Left ventricle myocardium inferior (tissue), 1 donor: Measurements from ENCODE around the gene PDE1C. TPM values are rescaled to one million over a fixed set of nuclear protein-coding genes. Genes with fewer than 3 reads are reported as not detected.

ENCODE experiments used
- DNase-seq: peaks from one replicate; pipeline ENCODE4 v3.0.0-alpha.2; 2020
- H3K27ac ChIP-seq: fragments of 200-600 bp; replicated peaks from 2 replicates; pipeline ENCODE4 v1.8.0; 2021
- H3K27me3 ChIP-seq: fragments of 200-600 bp; 2 replicates; pipeline ENCODE4 v1.8.0; 2021; ENCODE audit warnings: low read depth
- H3K36me3 ChIP-seq: fragments of 200-600 bp; 2 replicates; pipeline ENCODE4 v1.8.0; 2021
- H3K4me1 ChIP-seq: fragments of 200-600 bp; 2 replicates; pipeline ENCODE4 v1.8.0; 2021
- H3K4me3 ChIP-seq: fragments of 200-600 bp; 2 replicates; pipeline ENCODE4 v1.8.0; 2021; ENCODE audit warnings: mild to moderate bottlenecking, moderate library complexity
- H3K9me3 ChIP-seq: fragments of 200-600 bp; replicated peaks from 2 replicates; pipeline ENCODE4 v1.8.0; 2021
- intact Hi-C: fragments of 100-400 bp; cut with micrococcal nuclease; formaldehyde crosslinking; loops from one replicate; pipeline ENCODE4 v1.11.0; 2022
- total RNA-seq: library from RNA; stranded (reverse); fragmentation: NEBNext Ultra II Directional; extraction: Animal tissue kit (Norgen Biotek cat#: 25700); gene quantifications from one replicate; pipeline ENCODE4 v1.2.1, GENCODE V29; 2021
- TF ChIP-seq, protein P1 (sequence below): fragments of 200-600 bp; IDR thresholded peaks from 2 replicates; pipeline ENCODE4 v1.8.0; 2021; ENCODE audit warnings: antibody characterized with exemption, mild to moderate bottlenecking, borderline replicate concordance
- donor health status: DM: no; HTN: yes; CAD: no; lungs with severe emphysema.

The PDE1C gene
- total RNA-seq, 1 donor from 2014 or later = 207 TPM

DNA sequence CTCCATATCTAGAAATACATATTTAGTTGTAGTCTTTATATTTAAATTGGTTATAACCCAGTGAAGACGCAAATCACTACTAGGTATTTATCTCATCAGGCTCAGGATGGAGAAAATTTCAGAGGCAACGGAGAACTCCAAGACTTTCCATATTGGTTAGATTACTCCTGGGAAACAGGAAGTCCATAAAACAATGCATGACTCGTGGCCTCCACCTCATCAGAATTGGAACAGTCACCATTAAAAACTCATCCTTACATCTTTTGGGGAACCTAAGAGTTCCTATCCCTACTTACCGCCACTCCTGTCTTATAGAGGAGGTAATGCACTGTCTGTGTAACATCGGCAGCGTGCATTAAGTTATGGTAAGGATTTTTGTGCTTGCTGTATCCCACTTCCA, 205.6 kb downstream of the PDE1C start:
- no peak for DNase-seq
- intact Hi-C loops = no loop called here
- peaks cover 26% of the 10 kb centered on the region for H3K4me1 ChIP-seq

DNA sequence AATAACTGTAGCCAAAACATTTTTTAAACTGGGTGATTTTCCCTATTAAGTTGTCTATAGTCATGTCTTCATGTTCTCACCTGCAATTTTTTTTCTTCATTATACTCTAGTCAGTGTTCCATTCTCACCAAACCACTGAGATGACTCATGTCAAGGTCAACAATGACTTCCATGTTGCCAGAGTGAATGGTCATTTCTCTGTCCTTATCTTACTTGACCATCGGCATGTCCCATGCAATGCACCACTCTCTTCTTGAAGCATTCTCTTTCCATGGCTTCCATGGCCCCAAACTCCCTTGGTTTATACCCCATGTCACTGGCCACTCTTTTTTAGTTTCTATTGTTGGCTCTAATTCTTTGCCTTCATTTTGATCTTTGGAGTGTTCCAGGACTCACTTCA, 209.3 kb downstream of the PDE1C start:
- no peaks in the 10 kb centered on the region for H3K9me3 ChIP-seq
- peaks cover 14% of the 10 kb centered on the region for H3K4me1 ChIP-seq
- H3K36me3 ChIP-seq = peaks cover 11% of the 10 kb centered on the region
- intact Hi-C loops = no loop called here
- TF ChIP-seq, protein P1, sequence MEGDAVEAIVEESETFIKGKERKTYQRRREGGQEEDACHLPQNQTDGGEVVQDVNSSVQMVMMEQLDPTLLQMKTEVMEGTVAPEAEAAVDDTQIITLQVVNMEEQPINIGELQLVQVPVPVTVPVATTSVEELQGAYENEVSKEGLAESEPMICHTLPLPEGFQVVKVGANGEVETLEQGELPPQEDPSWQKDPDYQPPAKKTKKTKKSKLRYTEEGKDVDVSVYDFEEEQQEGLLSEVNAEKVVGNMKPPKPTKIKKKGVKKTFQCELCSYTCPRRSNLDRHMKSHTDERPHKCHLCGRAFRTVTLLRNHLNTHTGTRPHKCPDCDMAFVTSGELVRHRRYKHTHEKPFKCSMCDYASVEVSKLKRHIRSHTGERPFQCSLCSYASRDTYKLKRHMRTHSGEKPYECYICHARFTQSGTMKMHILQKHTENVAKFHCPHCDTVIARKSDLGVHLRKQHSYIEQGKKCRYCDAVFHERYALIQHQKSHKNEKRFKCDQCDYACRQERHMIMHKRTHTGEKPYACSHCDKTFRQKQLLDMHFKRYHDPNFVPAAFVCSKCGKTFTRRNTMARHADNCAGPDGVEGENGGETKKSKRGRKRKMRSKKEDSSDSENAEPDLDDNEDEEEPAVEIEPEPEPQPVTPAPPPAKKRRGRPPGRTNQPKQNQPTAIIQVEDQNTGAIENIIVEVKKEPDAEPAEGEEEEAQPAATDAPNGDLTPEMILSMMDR = no peak
- no peaks in the 10 kb centered on the region for H3K27me3 ChIP-seq
- H3K4me3 ChIP-seq = no peak overlapping the region
- DNase-seq = no peak
- no peak overlapping the region for H3K27ac ChIP-seq

More for the DNA sequence above, 205.6 kb downstream of the PDE1C start:
- Histone ChIP-seq H3K4me3 (no peak overlapping the region), H3K27ac (no peak overlapping the region), H3K36me3 (peaks cover 32% of the 10 kb centered on the region), H3K9me3 (peaks cover 18% of the 10 kb centered on the region), H3K27me3 (no peaks in the 10 kb centered on the region)
- TF ChIP-seq, protein P1 = no peak

DNA sequence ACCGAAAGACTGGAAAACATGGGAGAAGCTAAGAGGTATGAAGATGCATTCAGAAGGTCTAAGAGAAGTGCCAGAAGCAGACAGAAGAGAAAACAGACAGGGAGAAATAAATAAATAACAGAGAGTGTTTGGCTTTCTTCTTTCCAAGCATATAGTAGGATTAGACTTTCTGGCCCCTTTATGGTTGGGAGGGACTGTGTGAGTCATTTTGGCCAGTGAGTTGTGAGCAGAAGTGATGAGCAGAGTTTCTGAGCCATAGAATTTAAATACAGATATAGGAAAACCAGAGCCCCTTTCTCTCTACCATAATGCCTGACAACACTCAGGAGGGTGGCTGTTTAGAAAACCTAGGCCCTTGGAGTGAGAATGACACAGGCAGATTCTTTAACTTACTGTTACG, 212.2 kb downstream of the PDE1C start:
- H3K4me3 ChIP-seq = no peak overlapping the region
- H3K27me3 ChIP-seq = no peaks in the 10 kb centered on the region
- TF ChIP-seq, protein P1 = no peak
- no peak overlapping the region for H3K27ac ChIP-seq
- intact Hi-C loops = no loop called here
- no peaks in the 10 kb centered on the region for H3K9me3 ChIP-seq
- peaks cover 16% of the 10 kb centered on the region for H3K4me1 ChIP-seq
- DNase-seq = no peak
- H3K36me3 ChIP-seq = peaks cover 5% of the 10 kb centered on the region

DNA sequence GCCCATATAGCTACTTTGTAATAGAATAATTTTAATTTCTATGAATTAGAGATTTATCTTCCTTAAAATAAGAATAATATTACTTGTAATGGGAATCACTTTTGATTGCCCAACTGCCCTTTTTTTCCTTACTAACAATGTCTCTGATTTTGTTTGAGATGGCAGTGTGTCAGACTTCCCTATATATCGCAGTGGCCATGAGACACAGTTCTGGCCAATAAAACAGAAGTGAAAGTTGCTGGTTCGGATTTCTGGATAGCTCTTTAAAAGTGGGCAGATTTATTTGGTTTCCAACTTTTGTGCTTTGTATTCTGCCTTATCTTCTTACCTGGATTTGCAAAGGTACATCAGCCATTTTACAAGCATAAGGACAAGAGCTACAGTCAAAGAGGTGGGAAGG, 213.0 kb downstream of the PDE1C start:
- TF ChIP-seq, protein P1 = no peak
- peaks cover 22% of the 10 kb centered on the region for H3K4me1 ChIP-seq

DNA sequence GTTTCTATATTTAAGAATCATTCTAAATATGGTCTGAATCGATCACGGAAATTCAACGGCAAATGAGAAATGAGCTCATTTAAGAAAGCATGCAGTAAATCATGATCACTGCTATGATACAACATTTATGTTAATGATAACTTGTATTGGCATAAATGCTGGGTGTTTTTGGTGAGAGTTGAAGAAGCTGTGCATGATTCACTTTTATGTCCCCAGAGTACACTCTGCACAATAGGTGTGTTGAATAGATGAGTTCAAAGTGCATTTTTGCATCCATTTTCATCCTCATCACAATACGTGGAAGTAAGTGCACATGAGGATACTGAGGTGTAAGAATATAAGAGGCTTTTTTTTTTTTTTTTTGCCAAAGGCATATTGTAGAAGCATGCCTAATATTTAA, 213.9 kb downstream of the PDE1C start:
- H3K27me3 ChIP-seq = no peaks in the 10 kb centered on the region
- H3K9me3 ChIP-seq = no peaks in the 10 kb centered on the region
- H3K4me1 ChIP-seq = peaks cover 23% of the 10 kb centered on the region
- intact Hi-C loops = no loop called here
- H3K36me3 ChIP-seq = peaks cover 5% of the 10 kb centered on the region
- DNase-seq = no peak
- no peak overlapping the region for H3K27ac ChIP-seq
- TF ChIP-seq, protein P1 = no peak
- no peak overlapping the region for H3K4me3 ChIP-seq

More for the DNA sequence above, 213.0 kb downstream of the PDE1C start:
- no peaks in the 10 kb centered on the region for H3K9me3 ChIP-seq
- intact Hi-C loops = no loop called here
- no peak for DNase-seq
- no peaks in the 10 kb centered on the region for H3K27me3 ChIP-seq
- no peak overlapping the region for H3K27ac ChIP-seq
- H3K4me3 ChIP-seq = no peak overlapping the region
- H3K36me3 ChIP-seq = peaks cover 5% of the 10 kb centered on the region

DNA sequence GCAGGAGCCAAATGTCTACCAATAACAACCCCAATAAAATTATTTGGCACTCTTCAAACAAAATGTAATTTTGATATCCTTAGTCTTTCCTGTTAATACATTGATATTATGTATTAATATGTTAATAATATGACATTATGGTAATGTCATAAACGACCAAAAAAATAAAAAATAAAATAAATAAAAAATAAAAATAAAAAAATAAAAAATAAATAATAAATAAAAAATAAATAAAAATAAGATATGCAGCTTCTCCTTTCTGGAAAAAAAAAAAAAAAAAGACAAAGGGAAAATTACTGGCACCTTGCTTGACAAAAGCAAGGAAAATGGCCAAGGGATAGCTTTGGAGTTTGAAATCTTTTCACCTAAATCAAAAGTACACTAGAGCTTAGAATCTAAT, 214.7 kb downstream of the PDE1C start:
- Histone ChIP-seq H3K27me3 (no peaks in the 10 kb centered on the region), H3K4me3 (no peak overlapping the region), H3K27ac (no peak overlapping the region), H3K9me3 (no peaks in the 10 kb centered on the region), H3K36me3 (peaks cover under 1% of the 10 kb centered on the region), H3K4me1 (peaks cover 27% of the 10 kb centered on the region)
- DNase-seq = no peak
- intact Hi-C loops = no loop called here
- TF ChIP-seq, protein P1 = no peak
